ENCODE results near the gene TAF4.

- no peak for TF ChIP-seq CTCF (CRISPR knock-in tag; IDR thresholded peaks at IDR 0.05)
- no peak for TF ChIP-seq REST (IDR thresholded peaks at IDR 0.05; ENCODE audit: borderline replicate concordance in 1 of 2, low read depth in 1 of 2, low read length in 2 of 2)
- TF ChIP-seq SMAD3 (CRISPR knock-in tag; IDR thresholded peaks at IDR 0.05), result no peak
- TF ChIP-seq KDM4B (CRISPR knock-in tag; IDR thresholded peaks at IDR 0.05), result no peak
- no peak for TF ChIP-seq PCBP2 (optimal IDR thresholded peaks at IDR 0.05; ENCODE audit: low read depth, low read length, poor library complexity, severe bottlenecking)
- TF ChIP-seq ZBTB34 (CRISPR knock-in tag; IDR thresholded peaks at IDR 0.05), result no peak
- TF ChIP-seq SP2 (CRISPR knock-in tag; IDR thresholded peaks at IDR 0.05), result no peak
- TF ChIP-seq MAFF (IDR thresholded peaks at IDR 0.05; ENCODE audit: low read depth, low read length), result no peak
- TF ChIP-seq MXD1 (CRISPR knock-in tag; IDR thresholded peaks at IDR 0.05), result no peak
- no peak for TF ChIP-seq MED13 (CRISPR knock-in tag; IDR thresholded peaks at IDR 0.05)
These were observed 88.3 kb downstream of the TAF4 start for GRCh38 chr20:61977419-61977786.

All from HepG2 (cell line).